ENCODE results near the gene SORCS3. TPM values are rescaled to one million over a fixed set of nuclear protein-coding genes. Genes with fewer than 3 reads are reported as not detected.

The SORCS3 gene
- total and polyA plus RNA-seq, 7 experiments from 2014 or later = 0.41 to 4.6 (median 0.61) TPM; not detected in 1

DNA sequence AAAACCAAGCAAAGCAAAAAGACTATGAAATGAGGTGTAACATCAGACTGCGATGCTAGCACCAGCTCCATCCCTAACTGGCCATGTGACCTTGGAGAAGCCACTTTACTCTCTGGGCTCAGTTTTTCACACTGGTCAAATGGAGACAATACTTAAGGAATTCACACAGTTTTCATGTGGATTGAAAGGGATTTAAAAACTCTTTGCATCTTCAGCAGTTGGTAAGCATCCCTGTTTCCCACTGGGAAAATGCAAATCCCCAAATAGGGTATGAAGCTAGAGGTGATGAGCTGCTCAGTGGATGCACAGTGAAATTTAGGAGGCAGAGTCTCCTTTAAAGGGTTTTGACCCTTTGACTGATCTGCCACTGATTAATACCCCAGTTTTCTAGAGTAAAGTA is 240.7 kb downstream of the SORCS3 start:
- no peaks in the 10 kb centered on the region for H3K36me3 ChIP-seq (ENCODE audit: control insufficient read depth in 2 of 3, insufficient read depth in 3 of 3, low read length in 3 of 3)
- Mint-ChIP-seq H3K4me3 (no peak overlapping the region), H3K27ac (no peak overlapping the region), H3K9me3 (peaks cover 0 to 3% (median 0%) of the 10 kb centered on the region in 11 donors), H3K4me1 (no peaks in the 10 kb centered on the region), H3K36me3 (no peaks in the 10 kb centered on the region), H3K27me3 (peaks cover 0 to 24% (median under 1%) of the 10 kb centered on the region in 5 donors)
- ChIA-PET POLR2A (no interaction called here), CTCF (no interaction called here)
- no peak overlapping the region for H3K27ac ChIP-seq (ENCODE audit: low read depth, low read length)
- no peaks in the 10 kb centered on the region for H3K27me3 ChIP-seq (ENCODE audit: control insufficient read depth in 2 of 2, insufficient read depth in 2 of 2, low read length in 2 of 2)
- H3K4me3 ChIP-seq (ENCODE audit: low read length) = no peak overlapping the region
- DNase-seq (no peak), ATAC-seq (no peak)
- H3K4me1 ChIP-seq (ENCODE audit: control insufficient read depth in 2 of 2, insufficient read depth in 2 of 2, low read length in 2 of 2) = no peaks in the 10 kb centered on the region
- intact Hi-C loops (cut with micrococcal nuclease) = no loop called here
- H3K9me3 ChIP-seq (ENCODE audit: control insufficient read depth in 2 of 3, low read length in 3 of 3) = no peaks in the 10 kb centered on the region

DNA sequence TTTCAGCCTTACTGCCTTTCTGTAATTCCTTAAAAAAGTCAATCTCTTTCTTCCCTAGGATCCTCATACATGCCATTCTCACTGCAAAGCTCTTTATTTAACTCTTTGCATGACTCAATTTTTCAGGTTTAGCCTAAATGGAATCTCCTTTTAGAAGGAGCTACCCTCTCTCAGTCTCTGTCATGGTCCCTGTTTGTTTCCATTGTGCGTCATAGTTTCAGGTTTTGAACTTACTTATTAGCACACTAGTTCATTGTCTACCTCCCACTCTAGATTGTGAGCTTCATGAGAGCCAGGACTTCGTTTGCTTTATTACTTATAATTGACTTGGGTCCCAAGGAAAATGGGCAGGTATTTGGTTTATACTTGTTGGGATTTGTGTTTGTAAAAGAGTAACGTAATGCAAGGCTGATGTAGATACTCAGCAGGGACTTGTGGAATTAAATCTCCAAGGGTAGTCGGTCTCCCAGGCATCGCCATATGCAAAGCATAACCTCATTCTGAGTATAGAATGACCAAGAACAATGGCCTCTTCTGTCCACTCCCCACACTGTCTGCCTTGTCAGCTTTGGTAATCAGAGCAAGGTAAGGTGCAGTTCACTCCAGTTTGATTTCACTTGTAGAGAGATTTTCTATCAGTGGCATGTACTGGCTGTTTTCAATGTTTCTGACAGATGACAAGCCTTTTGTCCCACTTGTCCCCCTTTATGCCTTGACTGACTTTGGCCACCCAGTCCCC is 252.0 kb downstream of the SORCS3 start:
- peaks cover 0 to 18% (median 4%) of the 10 kb centered on the region in 5 donors for H3K36me3 Mint-ChIP-seq
- H3K9me3 ChIP-seq (ENCODE audit: control insufficient read depth in 2 of 3, low read length in 3 of 3) = peaks cover 0 to 5% (median 0%) of the 10 kb centered on the region in 3 experiments
- peaks cover 0 to 10% (median 7%) of the 10 kb centered on the region in 5 donors for H3K27me3 Mint-ChIP-seq
- H3K9me3 Mint-ChIP-seq = peaks cover 7 to 37% (median 23%) of the 10 kb centered on the region in 11 donors
- intact Hi-C loops (cut with micrococcal nuclease) = no loop called here
- H3K27ac ChIP-seq (ENCODE audit: low read depth, low read length) = no peak overlapping the region
- no peak overlapping the region for H3K4me3 Mint-ChIP-seq
- ATAC-seq = no peak
- no peak overlapping the region for H3K27ac Mint-ChIP-seq
- H3K4me3 ChIP-seq (ENCODE audit: low read length) = no peak overlapping the region
- no peaks in the 10 kb centered on the region for H3K36me3 ChIP-seq (ENCODE audit: control insufficient read depth in 2 of 3, insufficient read depth in 3 of 3, low read length in 3 of 3)
- ChIA-PET POLR2A (no interaction called here), CTCF (no interaction called here)
- H3K4me1 Mint-ChIP-seq = no peaks in the 10 kb centered on the region
- no peaks in the 10 kb centered on the region for H3K27me3 ChIP-seq (ENCODE audit: control insufficient read depth in 2 of 2, insufficient read depth in 2 of 2, low read length in 2 of 2)
- no peaks in the 10 kb centered on the region for H3K4me1 ChIP-seq (ENCODE audit: control insufficient read depth in 2 of 2, insufficient read depth in 2 of 2, low read length in 2 of 2)
- no peak for DNase-seq

DNA sequence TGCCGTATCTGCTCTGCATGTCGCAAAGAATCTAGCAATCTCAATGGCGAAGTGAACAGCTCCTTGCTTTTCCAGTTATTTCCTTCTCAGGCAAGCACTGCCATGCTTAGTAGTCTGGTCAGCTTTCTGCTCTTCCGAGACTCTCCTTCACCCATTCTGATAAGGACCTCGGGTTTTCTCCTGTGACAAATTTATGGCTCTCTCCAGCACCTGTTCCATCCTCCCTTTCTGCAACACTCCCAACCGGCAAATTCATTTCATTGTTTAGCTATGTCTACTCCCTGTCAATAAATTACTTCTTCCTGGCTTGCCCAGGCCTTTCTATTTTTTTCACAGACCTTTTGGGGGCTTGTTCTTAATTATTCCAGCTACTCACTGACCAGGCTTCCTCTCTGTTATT is 252.6 kb downstream of the SORCS3 start:
- Histone ChIP-seq H3K9me3 (ENCODE audit: control insufficient read depth in 2 of 3, low read length in 3 of 3) (peaks cover 0 to 5% (median 0%) of the 10 kb centered on the region in 3 experiments), H3K27ac (ENCODE audit: low read depth, low read length) (no peak overlapping the region), H3K4me3 (ENCODE audit: low read length) (no peak overlapping the region), H3K27me3 (ENCODE audit: control insufficient read depth in 2 of 2, insufficient read depth in 2 of 2, low read length in 2 of 2) (no peaks in the 10 kb centered on the region), H3K36me3 (ENCODE audit: control insufficient read depth in 2 of 3, insufficient read depth in 3 of 3, low read length in 3 of 3) (no peaks in the 10 kb centered on the region), H3K4me1 (ENCODE audit: control insufficient read depth in 2 of 2, insufficient read depth in 2 of 2, low read length in 2 of 2) (no peaks in the 10 kb centered on the region)
- Mint-ChIP-seq H3K9me3 (peaks cover 3 to 33% (median 16%) of the 10 kb centered on the region in 11 donors), H3K4me1 (no peaks in the 10 kb centered on the region), H3K4me3 (no peak overlapping the region), H3K36me3 (peaks cover 0 to 14% (median 4%) of the 10 kb centered on the region in 5 donors), H3K27me3 (peaks cover 0 to 10% (median 7%) of the 10 kb centered on the region in 5 donors), H3K27ac (no peak overlapping the region)
- no peak for DNase-seq
- CTCF ChIA-PET = no interaction called here
- POLR2A ChIA-PET = no interaction called here
- no peak for ATAC-seq
- intact Hi-C loops (cut with micrococcal nuclease) = no loop called here

DNA sequence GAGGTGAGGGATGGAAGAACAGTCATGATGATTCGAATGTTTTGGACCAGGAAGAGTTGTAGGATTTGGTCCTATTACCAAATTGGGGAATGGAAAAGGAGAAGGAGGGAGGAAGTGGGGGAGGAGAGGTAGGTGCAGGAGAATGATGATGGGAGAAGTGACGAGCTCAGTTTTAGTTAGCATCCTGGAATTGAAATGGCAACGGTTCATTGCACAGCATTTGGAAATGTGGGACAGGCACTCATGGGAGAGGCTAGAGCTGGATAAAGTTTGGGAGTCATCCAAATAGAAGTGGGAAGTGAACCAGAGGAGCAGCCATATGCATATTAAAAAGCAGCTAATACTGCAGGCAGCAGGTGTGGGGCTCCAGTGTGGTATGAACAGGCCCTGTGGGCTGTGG is 253.6 kb downstream of the SORCS3 start:
- H3K4me3 Mint-ChIP-seq = no peak overlapping the region
- Histone ChIP-seq H3K27ac (ENCODE audit: low read depth, low read length) (no peak overlapping the region), H3K9me3 (ENCODE audit: control insufficient read depth in 2 of 3, low read length in 3 of 3) (peaks cover 0 to 5% (median 0%) of the 10 kb centered on the region in 3 experiments), H3K27me3 (ENCODE audit: control insufficient read depth in 2 of 2, insufficient read depth in 2 of 2, low read length in 2 of 2) (no peaks in the 10 kb centered on the region), H3K4me3 (ENCODE audit: low read length) (no peak overlapping the region), H3K36me3 (ENCODE audit: control insufficient read depth in 2 of 3, insufficient read depth in 3 of 3, low read length in 3 of 3) (no peaks in the 10 kb centered on the region), H3K4me1 (ENCODE audit: control insufficient read depth in 2 of 2, insufficient read depth in 2 of 2, low read length in 2 of 2) (no peaks in the 10 kb centered on the region)
- H3K9me3 Mint-ChIP-seq = peaks cover 3 to 24% (median 13%) of the 10 kb centered on the region in 11 donors
- H3K27me3 Mint-ChIP-seq = peaks cover 0 to 10% (median 7%) of the 10 kb centered on the region in 5 donors
- ChIA-PET POLR2A (no interaction called here), CTCF (no interaction called here)
- H3K27ac Mint-ChIP-seq = no peak overlapping the region
- intact Hi-C loops (cut with micrococcal nuclease) = no loop called here
- H3K4me1 Mint-ChIP-seq = no peaks in the 10 kb centered on the region
- no peak for ATAC-seq
- no peak for DNase-seq
- H3K36me3 Mint-ChIP-seq = peaks cover 0 to 8% (median 0%) of the 10 kb centered on the region in 5 donors

DNA sequence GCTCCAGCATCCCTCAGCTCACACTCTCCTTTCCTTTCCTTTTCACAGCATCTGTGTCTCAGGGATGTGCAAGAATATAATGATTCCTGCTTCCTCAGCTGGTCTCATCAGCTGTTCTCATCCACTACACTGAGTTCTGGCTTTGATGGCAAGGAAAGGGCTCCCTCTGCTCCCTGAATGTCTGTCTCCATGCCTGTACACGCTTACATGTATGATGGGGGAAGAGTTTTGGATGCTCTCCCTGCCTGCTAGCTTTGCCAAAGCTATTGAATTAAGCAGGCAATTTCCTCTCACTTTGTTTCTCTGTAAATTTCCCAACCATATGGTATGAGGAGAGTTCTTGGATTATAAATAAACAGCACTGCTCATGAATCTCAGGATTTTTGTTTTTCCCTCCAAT is 254.5 kb downstream of the SORCS3 start:
- no peak for ATAC-seq
- H3K4me1 ChIP-seq (ENCODE audit: control insufficient read depth in 2 of 2, insufficient read depth in 2 of 2, low read length in 2 of 2) = no peaks in the 10 kb centered on the region
- no peaks in the 10 kb centered on the region for H3K4me1 Mint-ChIP-seq
- no peaks in the 10 kb centered on the region for H3K36me3 ChIP-seq (ENCODE audit: control insufficient read depth in 2 of 3, insufficient read depth in 3 of 3, low read length in 3 of 3)
- peaks cover 0 to 5% (median 0%) of the 10 kb centered on the region in 5 donors for H3K36me3 Mint-ChIP-seq
- H3K9me3 Mint-ChIP-seq = peaks cover 3 to 16% (median 10%) of the 10 kb centered on the region in 11 donors
- CTCF ChIA-PET = no interaction called here
- POLR2A ChIA-PET = no interaction called here
- peaks cover 0 to 10% (median 7%) of the 10 kb centered on the region in 5 donors for H3K27me3 Mint-ChIP-seq
- H3K27ac Mint-ChIP-seq = no peak overlapping the region
- peaks cover 0 to 2% (median 0%) of the 10 kb centered on the region in 3 experiments for H3K9me3 ChIP-seq (ENCODE audit: control insufficient read depth in 2 of 3, low read length in 3 of 3)
- H3K27me3 ChIP-seq (ENCODE audit: control insufficient read depth in 2 of 2, insufficient read depth in 2 of 2, low read length in 2 of 2) = no peaks in the 10 kb centered on the region
- DNase-seq = no peak
- intact Hi-C loops (cut with micrococcal nuclease) = no loop called here
- H3K27ac ChIP-seq (ENCODE audit: low read depth, low read length) = no peak overlapping the region
- H3K4me3 ChIP-seq (ENCODE audit: low read length) = no peak overlapping the region
- H3K4me3 Mint-ChIP-seq = no peak overlapping the region

DNA sequence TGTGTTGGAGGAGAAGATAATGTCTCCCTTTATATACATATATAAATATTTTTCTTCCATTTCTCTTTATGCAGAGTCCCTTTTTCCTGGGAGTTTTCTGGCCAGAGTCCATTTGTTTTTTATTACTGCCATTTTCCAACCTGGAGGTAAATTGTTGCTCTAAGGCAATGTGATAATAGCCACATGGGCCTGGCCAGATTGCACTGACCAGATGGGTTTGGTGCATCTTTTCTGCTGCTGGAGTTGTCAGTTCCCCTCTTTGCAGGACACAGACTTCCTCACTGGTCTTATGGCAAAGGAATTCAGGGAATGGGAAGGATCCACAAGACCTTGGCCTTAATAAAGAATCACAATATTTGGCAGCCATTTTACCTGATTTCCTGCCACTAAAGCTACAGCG is 254.9 kb downstream of the SORCS3 start:
- ChIA-PET CTCF (no interaction called here), POLR2A (interaction anchor here (0.6 kb wide), 1 partner anchor 47 kb away, joined by 7 read pairs; no protein-coding TSS in a partner anchor)
- no peak overlapping the region for H3K27ac ChIP-seq (ENCODE audit: low read depth, low read length)
- H3K4me3 ChIP-seq (ENCODE audit: low read length) = no peak overlapping the region
- intact Hi-C loops (cut with micrococcal nuclease) = no loop called here
- Mint-ChIP-seq H3K27ac (no peak overlapping the region), H3K9me3 (peaks cover under 1 to 12% (median 7%) of the 10 kb centered on the region in 11 donors), H3K4me3 (no peak overlapping the region), H3K27me3 (peaks cover 0 to 10% (median 7%) of the 10 kb centered on the region in 5 donors), H3K4me1 (no peaks in the 10 kb centered on the region), H3K36me3 (peaks cover 0 to 4% (median 0%) of the 10 kb centered on the region in 5 donors)
- H3K4me1 ChIP-seq (ENCODE audit: control insufficient read depth in 2 of 2, insufficient read depth in 2 of 2, low read length in 2 of 2) = no peaks in the 10 kb centered on the region
- H3K36me3 ChIP-seq (ENCODE audit: control insufficient read depth in 2 of 3, insufficient read depth in 3 of 3, low read length in 3 of 3) = no peaks in the 10 kb centered on the region
- ATAC-seq (no peak), DNase-seq (no peak)
- no peaks in the 10 kb centered on the region for H3K27me3 ChIP-seq (ENCODE audit: control insufficient read depth in 2 of 2, insufficient read depth in 2 of 2, low read length in 2 of 2)
- no peaks in the 10 kb centered on the region for H3K9me3 ChIP-seq (ENCODE audit: control insufficient read depth in 2 of 3, low read length in 3 of 3)

DNA sequence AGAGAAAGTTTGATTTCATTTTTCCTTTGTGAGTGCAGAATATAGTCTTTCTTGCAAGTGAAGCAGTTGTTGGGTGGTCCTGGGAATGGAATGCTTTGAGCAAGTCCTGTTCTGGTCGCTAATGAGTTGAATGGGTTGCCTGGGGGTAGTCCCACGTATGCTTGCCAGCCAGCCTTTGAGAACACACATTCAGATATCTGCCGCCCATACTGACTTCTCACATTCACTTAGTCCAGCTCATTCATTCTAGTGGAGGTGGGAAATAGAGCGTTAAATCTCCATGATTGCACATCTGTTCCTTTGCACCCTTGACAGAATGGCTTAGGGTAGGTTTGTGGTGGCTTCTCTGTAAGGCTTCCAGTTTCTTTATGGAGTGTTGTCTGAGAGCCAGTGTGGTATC is 256.6 kb downstream of the SORCS3 start:
- Histone ChIP-seq H3K4me3 (ENCODE audit: low read length) (no peak overlapping the region), H3K27me3 (ENCODE audit: control insufficient read depth in 2 of 2, insufficient read depth in 2 of 2, low read length in 2 of 2) (no peaks in the 10 kb centered on the region), H3K9me3 (ENCODE audit: control insufficient read depth in 2 of 3, low read length in 3 of 3) (no peaks in the 10 kb centered on the region), H3K4me1 (ENCODE audit: control insufficient read depth in 2 of 2, insufficient read depth in 2 of 2, low read length in 2 of 2) (no peaks in the 10 kb centered on the region), H3K27ac (ENCODE audit: low read depth, low read length) (no peak overlapping the region), H3K36me3 (ENCODE audit: control insufficient read depth in 2 of 3, insufficient read depth in 3 of 3, low read length in 3 of 3) (no peaks in the 10 kb centered on the region)
- H3K27me3 Mint-ChIP-seq = peaks cover 0 to 15% (median 7%) of the 10 kb centered on the region in 5 donors
- ATAC-seq (no peak), DNase-seq (no peak)
- H3K36me3 Mint-ChIP-seq = peaks cover 0 to 3% (median 0%) of the 10 kb centered on the region in 5 donors
- no peak overlapping the region for H3K4me3 Mint-ChIP-seq
- H3K9me3 Mint-ChIP-seq = peaks cover 0 to 7% (median 3%) of the 10 kb centered on the region in 11 donors
- no peaks in the 10 kb centered on the region for H3K4me1 Mint-ChIP-seq
- ChIA-PET POLR2A (no interaction called here), CTCF (no interaction called here)
- H3K27ac Mint-ChIP-seq = no peak overlapping the region
- intact Hi-C loops (cut with micrococcal nuclease) = no loop called here
